ENCODE measurements around the gene TADA3. TPM values are rescaled to one million over a fixed set of nuclear protein-coding genes. Genes with fewer than 3 reads are reported as not detected.

Gene TADA3
- total and polyA plus RNA-seq, 10 donors = 33.6 to 73.7 (median 49.4) TPM

DNA sequence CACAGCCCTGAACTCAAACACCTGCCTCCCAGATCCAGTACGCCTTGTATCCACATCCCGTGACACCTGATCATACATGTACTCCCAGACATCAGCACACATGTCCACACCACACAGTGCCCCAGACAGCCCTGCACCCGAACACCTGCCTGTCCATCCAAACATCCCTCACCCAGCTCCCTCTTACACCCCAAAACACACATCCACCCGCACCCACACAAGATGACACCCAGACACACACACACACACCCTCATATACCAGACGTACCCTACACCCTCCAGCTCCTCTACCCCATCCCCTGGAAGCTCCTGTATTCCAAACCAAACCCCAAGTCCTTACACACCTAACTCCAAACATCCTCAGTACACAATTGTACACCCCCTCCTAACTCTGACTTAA is 23.3 kb downstream of the TADA3 start:
- H3K27ac ChIP-seq = peak overlapping the region in 6 of 8 donors; percentile 69 to 85 (median 78)
- DNase-seq = no peak
- H3K4me1 ChIP-seq = peaks cover 6 to 56% (median 44%) of the 10 kb centered on the region in 6 donors
- intact Hi-C loops (cut with DNase I; ENCODE audit: low total_unique reads) = no loop called here
- TF ChIP-seq, protein P1, sequence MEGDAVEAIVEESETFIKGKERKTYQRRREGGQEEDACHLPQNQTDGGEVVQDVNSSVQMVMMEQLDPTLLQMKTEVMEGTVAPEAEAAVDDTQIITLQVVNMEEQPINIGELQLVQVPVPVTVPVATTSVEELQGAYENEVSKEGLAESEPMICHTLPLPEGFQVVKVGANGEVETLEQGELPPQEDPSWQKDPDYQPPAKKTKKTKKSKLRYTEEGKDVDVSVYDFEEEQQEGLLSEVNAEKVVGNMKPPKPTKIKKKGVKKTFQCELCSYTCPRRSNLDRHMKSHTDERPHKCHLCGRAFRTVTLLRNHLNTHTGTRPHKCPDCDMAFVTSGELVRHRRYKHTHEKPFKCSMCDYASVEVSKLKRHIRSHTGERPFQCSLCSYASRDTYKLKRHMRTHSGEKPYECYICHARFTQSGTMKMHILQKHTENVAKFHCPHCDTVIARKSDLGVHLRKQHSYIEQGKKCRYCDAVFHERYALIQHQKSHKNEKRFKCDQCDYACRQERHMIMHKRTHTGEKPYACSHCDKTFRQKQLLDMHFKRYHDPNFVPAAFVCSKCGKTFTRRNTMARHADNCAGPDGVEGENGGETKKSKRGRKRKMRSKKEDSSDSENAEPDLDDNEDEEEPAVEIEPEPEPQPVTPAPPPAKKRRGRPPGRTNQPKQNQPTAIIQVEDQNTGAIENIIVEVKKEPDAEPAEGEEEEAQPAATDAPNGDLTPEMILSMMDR (IDR thresholded peaks at IDR 0.05 in 8 of 11, conservative IDR thresholded peaks at IDR 0.05 in 3 of 11) = no peak
- TF ChIP-seq POLR2A (IDR thresholded peaks at IDR 0.05) = no peak
- no peak for TF ChIP-seq POLR2AphosphoS5 (IDR thresholded peaks at IDR 0.05)
- no peaks in the 10 kb centered on the region for H3K9me3 ChIP-seq
- peaks cover 0 to 11% (median 0%) of the 10 kb centered on the region in 7 donors for H3K27me3 ChIP-seq (replicated peaks in 1 of 7)
- WGBS, 5 donors = 80 to 86% (median 85%) methylated on average over 5 of the region's 5 CpGs
- H3K36me3 ChIP-seq = peaks cover 0 to 19% (median 0%) of the 10 kb centered on the region in 6 donors
- H3K4me3 ChIP-seq = peak overlapping the region in 7 of 8 donors; percentile 35 to 71 (median 47)

DNA sequence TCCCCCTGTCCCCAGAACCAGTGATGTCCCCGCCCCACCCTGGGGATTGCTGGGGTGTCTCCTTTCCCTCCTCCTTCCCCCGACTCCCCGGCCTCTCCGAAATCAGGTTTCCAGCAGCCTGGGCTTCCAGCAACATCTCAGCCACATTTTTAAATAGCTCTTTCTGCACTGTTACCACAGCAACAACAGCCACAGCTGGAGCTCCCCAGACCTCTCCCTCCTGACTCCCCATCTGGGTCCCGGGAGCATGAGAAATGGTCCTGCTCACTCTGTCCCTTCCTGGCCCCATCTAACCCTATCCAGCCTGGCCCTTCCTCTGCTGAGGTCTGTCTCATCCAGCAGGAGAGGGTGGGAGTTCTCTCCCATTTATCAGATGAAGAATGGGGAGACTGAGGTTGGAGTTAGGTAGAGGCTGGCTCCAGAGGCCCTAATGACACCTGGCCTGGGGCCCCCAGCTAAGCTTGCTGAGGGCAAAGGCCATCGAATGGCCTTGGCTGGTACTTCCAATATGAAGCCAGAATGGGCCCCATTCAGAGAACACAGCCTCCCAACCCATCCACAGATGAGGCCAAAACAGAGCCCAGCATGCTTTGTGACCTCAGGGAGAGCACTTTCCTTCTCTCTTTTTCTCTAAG is 24.0 kb downstream of the TADA3 start:
- TF ChIP-seq, protein P1 (IDR thresholded peaks at IDR 0.05 in 8 of 11, conservative IDR thresholded peaks at IDR 0.05 in 3 of 11) = no peak
- TF ChIP-seq POLR2A (IDR thresholded peaks at IDR 0.05) (no peak), POLR2AphosphoS5 (IDR thresholded peaks at IDR 0.05) (no peak)
- Histone ChIP-seq H3K27me3 (replicated peaks in 1 of 7) (peaks cover 0 to 11% (median 0%) of the 10 kb centered on the region in 7 donors), H3K27ac (peak overlapping the region in 3 of 8 donors; percentile 41 to 85 (median 72)), H3K4me3 (no peak overlapping the region), H3K36me3 (peaks cover 0 to 27% (median 0%) of the 10 kb centered on the region in 6 donors), H3K4me1 (peaks cover 6 to 56% (median 44%) of the 10 kb centered on the region in 6 donors), H3K9me3 (no peaks in the 10 kb centered on the region)
- intact Hi-C loops (cut with DNase I; ENCODE audit: low total_unique reads) = no loop called here
- 80 to 99% (median 86%) methylated on average over 5 to 6 of the region's 6 CpGs for WGBS, 5 donors
- DNase-seq = no peak

DNA sequence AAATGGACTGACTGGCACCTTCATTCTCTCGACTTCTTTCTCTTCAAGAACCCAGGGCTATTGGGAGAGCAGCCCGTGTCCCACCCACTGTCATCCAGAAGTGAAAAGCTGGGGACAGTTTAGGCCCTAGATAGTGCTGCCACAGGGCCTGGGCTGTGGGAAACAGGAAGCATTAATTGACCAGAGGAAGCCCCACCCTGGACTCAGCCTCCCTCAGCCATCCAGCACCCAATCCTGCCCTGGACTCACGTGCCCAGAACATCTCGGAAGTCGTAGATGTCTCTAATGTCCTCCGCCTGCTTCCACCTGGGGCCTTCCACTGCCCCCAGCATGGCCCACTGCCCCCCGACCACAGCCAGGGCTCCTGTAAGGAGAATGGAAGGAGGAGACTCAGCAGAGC is 24.9 kb downstream of the TADA3 start:
- Histone ChIP-seq H3K4me3 (no peak overlapping the region), H3K9me3 (no peaks in the 10 kb centered on the region)
- intact Hi-C loops (cut with DNase I; ENCODE audit: low total_unique reads) = no loop called here

DNA sequence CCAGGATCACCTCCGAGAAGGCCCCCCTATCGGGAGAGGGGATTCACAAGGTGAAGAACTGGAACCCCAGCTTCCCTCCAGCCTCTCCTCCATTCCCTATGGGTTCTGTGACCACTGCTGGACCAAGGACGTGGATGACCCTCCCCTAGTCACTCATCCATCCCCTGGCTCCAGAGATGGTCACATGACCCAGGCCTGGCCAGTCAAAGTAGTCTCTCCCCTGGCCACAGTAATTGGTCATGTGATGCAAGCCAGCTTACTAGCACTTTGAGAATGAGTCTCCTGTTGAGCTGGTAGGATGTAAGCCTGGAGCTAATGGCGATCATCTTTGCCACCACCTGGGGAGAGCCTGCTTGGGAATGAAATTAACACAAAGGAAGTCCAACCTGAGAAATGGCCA is 26.4 kb downstream of the TADA3 start:
- Histone ChIP-seq H3K36me3 (peaks cover 0 to 51% (median 4%) of the 10 kb centered on the region in 6 donors), H3K27me3 (replicated peaks in 1 of 7) (peaks cover 0 to 11% (median 0%) of the 10 kb centered on the region in 7 donors), H3K4me1 (peaks cover 6 to 53% (median 42%) of the 10 kb centered on the region in 6 donors), H3K9me3 (no peaks in the 10 kb centered on the region), H3K4me3 (no peak overlapping the region), H3K27ac (no peak overlapping the region)
- no peak for DNase-seq
- TF ChIP-seq, protein P1 (IDR thresholded peaks at IDR 0.05 in 8 of 11, conservative IDR thresholded peaks at IDR 0.05 in 3 of 11) = no peak
- no peak for TF ChIP-seq POLR2AphosphoS5 (IDR thresholded peaks at IDR 0.05)
- no peak for TF ChIP-seq POLR2A (IDR thresholded peaks at IDR 0.05)
- WGBS, 5 donors = 90 to 100% (median 93%) methylated on average over 2 to 4 of the region's 4 CpGs
- intact Hi-C loops (cut with DNase I; ENCODE audit: low total_unique reads) = no loop called here

More for the DNA sequence above, 24.9 kb downstream of the TADA3 start:
- DNase-seq = no peak
- peaks cover 0 to 11% (median 0%) of the 10 kb centered on the region in 7 donors for H3K27me3 ChIP-seq (replicated peaks in 1 of 7)
- 59 to 80% (median 62%) methylated on average over 6 to 7 of the region's 7 CpGs for WGBS, 5 donors
- peaks cover 0 to 35% (median 0%) of the 10 kb centered on the region in 6 donors for H3K36me3 ChIP-seq
- peak overlapping the region in 5 of 8 donors; percentile 36 to 85 (median 57) for H3K27ac ChIP-seq
- H3K4me1 ChIP-seq = peaks cover 6 to 56% (median 44%) of the 10 kb centered on the region in 6 donors
- TF ChIP-seq POLR2A (IDR thresholded peaks at IDR 0.05) (no peak), POLR2AphosphoS5 (IDR thresholded peaks at IDR 0.05) (peak; percentile 21 to 45 (median 35))
- TF ChIP-seq, protein P1 (IDR thresholded peaks at IDR 0.05 in 8 of 11, conservative IDR thresholded peaks at IDR 0.05 in 3 of 11) = no peak
